Islet of Langerhans (tissue), 1 donor: ENCODE measurements around the gene RAP1GAP.

Source experiments
- FAIRE-seq: peaks from one replicate; lab custom pipeline; 2011; peaks lifted over from hg19 to GRCh38; lab: Jason Lieb, UNC

RAP1GAP gene

DNA sequence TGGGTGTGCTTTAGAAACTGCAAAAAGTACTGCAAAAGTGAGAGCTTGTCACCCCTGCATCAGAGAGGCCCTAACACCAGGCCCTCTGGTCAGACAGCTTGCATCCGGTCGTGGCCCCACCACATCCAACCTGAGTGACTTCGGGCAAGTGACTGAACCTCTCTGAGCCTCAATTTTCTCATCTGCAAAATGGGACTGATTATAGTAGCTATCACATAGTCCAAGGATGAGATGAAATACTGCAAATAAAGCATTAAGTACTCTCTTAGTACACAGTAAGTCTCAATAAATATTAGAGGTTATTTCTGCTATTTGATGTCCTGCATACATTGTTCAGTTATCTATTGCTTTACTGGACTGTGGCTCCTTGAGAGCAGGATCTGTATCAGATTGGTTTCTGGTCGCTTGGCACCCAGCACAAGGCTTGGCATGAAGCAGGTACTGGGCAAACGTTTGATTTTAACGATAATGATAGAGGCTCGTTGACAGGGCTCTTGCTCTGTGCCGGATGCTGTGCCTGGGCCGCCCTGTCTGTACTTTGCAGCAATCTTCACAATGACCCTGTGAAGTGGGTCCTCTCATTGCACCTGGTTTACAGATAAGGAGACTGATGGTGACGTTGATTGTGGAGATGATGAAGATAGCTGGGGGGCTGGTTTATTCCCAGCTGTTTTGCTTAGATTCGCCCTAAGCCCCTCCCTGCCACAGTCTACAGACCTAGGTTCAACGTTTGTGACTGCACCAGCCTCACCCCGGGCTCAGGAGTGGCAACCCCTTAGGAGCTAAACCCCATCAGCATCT is 43.6 kb downstream of the RAP1GAP start:
- FAIRE-seq, result no peak

DNA sequence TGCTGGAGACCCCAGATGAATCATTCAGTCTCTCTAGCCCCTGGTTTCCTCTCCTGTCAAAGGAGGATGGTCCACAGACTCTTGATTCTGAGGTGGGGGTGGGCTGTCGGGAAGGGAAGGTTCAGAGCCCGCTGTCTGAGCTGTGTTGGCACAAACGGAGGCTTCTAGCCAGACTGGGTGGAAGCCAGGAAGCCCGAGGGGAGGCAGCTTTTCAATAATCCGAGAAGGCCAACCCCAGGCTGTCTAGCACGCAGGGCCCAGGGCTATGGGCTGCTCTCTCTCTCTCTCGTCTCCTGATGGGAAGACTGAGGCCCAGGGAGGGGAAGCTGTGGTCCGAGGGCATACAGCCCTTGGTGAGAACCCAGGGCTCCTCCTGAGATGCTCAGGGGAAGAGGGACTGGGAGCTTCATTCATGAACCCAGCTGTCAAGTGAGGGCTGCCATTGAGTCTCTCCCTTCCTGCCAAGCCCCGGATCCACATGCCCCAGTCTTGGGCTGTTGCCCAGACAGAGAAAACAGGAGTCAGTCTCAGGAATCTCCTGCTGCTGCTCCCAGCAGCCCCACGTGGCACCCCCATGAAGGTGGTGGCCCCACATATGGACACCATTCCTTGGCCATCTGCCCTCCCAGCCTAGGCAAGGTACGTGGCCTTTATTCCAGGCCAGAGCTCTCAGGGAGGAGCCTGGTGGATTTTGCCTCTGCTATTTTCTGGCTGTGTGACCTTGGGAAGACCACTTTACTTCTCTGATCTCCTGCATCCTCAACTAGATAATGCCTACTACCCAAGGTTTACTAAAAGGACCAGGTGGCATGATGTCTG is 44.4 kb downstream of the RAP1GAP start:
- FAIRE-seq, result no peak

DNA sequence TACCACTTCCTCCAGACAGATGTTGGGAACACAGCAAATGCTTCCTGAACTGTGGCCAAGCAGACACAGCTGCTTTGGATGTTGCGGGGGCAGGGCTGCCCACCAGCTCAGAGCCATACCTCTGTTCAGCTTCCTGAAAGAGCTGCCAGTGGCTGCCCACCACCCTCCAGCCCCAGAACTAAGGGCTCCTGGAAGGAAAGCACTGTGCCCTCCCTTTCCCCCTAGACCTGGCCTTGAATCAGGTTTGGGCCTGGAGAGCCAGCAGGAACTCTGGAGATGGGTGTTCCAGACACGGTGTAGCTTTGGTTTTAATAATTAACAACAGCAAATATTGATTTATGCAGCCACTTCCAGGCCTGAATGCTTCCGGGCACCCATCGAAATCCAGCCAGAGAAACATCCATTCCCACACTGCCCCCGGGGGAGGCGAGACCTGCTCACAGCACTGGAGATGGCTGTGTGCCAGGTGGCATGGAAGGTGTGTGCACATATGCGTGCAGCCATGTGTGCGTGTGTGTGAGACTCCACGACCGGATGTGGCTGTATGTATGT is 45.7 kb downstream of the RAP1GAP start:
- FAIRE-seq, result no peak

DNA sequence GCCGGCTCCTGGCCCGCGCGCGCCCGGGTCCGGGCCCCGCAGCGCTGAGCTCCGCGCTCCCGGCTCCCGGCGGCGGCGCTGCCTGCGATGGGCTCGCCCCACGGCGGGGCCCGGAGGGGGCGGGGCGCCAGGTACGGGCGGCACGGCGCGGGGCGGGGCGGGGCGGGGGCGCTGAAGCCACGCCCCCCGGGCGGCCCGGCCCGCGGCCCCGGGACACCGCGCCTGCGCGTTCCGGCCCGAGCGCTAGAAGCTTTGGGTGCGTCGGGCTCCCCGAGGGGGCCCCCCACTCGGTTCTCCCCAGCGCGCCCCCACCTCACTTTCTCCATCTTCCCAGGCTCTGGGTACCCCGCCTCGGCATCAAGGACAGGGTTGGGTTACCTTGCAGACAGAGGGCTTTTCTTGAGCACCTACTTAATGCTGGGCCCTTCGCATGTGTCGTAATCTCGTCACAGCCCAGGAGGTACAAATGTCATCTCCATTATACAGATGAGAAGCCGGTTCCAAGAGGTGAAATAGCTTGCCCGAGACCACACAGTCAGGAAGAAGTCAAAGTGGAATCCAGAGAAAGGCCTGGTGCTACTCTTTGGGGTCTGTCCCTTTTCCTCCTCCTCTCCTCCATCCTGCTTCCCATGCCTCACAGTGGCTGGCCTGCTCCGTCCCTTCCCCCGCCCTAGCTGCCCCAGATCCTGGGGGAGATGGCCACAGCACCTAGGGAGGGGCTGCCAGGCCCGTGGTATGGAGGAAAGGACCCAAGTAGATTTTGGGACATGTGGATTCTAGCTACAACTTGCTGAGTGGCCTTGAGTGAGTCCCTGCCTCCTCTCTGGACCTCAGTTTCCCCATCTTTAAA is 46.5 kb downstream of the RAP1GAP start:
- FAIRE-seq, result no peak

DNA sequence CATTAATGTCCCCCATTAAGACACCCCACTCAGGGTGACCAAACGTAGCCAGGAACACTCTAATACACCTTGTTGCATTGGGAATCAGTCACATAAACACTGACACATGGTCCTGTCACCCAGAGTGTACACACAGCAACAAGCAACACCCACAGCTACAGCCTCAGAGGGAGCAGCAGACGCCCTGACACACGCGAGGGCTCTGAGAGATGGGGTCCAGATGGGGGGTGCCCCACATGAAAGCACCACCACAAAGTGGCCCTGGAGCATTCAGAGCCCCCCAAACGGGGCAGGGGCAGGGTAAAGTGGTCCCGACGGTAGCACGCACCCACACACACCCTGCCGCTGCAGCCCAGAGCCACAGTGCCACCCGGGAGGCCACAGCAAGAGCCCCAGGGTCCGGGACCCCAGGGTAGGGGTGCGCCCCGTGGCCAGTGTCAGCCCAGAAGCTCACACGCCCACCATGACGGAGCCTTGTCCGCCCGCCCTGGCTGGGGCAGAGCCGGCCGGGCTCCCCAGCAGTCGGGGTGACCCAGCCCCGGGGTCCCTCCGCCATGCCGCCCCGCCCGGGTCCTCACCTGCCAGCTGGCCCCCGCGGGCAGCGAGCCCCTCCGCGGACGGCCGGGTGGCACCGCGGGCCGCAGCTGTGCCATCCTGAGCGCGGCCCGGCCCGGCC is 47.3 kb downstream of the RAP1GAP start:
- no peak for FAIRE-seq

DNA sequence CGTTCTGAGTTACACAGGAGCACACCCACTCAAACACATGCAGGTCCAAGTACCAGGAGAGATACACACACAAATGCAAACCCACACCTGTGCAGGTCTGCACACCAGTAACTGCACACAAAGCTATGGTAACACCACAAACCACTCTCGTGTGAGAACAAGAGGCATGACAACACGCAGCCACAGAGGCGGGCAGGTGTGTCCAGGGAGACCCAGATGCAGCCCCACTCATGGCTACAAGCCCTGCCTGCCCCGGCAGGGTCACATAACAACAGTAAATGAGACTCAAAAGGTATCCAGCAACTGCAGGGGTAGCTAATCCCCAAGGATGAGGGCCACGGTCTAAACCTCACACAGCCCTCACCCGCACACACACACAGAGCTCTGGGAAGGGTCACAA is 48.1 kb downstream of the RAP1GAP start:
- FAIRE-seq, result no peak

DNA sequence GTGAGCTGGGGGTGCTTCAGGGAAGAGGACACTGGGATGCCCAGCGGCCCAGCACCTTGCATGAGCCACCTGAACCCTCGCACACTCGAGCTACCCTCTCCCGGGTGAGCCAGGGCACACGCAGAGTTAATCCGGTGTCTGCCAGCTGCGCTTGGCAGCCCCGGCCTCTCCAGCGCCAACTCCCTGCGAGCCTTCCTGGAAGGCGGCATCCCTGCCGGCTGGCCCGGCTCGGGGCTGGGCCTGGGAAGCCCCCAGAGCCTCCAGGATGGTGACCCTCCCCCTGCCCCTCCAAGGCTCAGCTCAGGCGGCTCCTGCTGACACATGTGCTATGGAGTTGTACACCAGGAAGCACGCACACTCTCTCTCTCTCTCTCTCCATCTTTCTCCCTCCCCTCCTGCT is 48.7 kb downstream of the RAP1GAP start:
- no peak for FAIRE-seq

DNA sequence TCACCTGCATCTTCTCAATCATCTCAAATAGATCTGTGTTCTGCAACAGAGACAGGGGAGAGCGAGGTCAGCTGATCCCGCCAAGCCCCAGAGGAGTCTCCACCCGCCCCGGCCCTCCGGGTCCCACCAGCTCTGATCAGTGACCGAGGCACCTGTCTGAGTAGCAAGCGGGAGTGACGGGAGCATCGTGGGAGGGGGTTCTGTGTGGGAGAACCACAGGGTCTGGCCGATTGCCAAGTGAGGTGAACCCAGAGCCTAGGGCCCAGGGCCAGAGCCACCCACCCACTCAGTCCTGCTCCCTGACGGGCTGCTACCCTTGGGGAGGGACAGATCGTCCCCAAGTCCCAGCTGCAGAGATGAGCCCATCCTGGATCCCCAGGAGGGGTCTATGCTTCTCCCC is 49.1 kb downstream of the RAP1GAP start:
- no peak for FAIRE-seq

DNA sequence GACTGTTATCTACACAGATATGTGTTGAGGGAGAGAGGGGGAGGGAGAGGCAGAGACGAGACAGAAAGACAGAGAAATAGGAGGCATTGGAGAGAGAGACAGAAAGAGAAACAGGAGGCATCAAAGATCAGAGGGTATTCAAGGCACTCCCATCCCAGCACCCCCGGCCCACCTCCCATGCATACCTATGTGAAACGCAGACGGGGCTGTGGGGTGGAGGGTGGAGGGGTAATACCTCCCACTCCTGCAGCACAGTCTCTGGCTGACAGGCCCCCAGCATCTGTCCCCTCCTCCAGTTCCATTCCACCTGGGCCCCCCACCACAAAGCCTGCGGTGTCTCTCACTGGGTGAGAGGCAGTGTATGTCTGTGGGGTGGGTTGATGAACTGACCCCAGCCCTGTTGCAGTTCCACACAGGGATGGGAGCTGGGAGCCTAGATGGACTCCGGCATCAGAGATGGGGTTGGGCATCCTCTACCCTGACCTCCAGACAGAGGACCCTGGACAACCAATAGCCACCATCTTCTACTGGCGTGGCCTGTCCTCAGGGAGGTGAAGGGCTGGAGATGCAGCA is 49.7 kb downstream of the RAP1GAP start:
- no peak for FAIRE-seq

DNA sequence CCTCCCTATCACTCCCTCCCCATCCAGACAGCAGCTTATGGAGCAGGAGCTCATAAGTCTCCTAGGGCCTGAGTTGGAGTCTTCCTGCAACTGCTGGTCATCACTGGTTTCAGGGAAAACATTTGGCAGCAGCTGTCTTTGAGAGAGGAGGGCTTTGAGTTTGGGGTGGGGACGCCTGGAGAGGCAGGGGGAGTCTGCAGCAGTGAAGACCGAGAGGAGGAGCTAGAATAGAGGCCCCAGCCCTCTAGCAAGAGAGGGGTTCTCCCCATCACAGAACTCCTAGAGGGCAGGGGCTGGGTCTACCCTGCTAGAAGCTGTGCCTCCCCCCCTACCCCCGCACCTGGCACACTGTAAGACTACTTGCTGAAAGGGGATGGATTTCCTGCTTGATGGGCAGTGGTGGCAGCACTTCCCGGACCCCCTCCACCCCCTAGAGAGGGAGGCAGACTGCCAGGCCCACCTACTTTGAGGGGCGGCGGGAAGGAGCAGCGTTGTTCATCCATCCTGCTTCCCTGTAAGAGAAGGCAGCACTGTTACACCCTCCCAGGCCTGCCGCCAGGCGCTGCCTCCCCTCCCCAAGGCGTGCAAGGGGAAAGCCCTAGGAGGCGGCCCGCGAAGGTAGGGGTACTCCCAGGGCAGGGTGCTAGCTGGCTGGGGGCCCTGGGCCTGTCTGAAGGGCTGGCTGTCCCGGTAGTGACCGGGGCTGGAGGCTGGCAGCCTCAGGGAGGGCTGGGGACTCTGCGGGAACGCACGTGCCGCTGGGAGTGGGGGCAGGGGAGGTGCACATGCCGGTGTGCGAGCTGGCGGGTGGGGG is 50.4 kb downstream of the RAP1GAP start:
- no peak for FAIRE-seq

DNA sequence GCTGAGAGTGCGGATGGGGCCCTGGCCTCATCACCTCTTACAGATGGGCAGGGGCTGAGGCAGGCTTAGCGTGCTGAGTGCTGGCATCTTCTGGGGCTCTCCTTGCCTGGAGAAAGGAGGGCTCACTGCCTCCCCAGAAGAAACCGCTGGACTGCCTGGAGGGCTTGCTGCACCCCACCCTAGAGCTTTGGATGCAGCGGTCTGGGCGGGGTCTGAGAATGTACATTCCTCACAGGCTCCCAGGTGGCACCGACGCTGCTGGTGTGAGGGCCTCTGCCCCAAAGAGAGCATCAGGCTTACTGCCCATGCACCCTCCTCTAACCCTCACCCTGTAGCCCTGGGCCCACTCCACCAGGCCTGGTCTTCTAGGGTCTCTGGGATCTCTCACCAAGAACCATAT is 51.1 kb downstream of the RAP1GAP start:
- FAIRE-seq, result no peak

DNA sequence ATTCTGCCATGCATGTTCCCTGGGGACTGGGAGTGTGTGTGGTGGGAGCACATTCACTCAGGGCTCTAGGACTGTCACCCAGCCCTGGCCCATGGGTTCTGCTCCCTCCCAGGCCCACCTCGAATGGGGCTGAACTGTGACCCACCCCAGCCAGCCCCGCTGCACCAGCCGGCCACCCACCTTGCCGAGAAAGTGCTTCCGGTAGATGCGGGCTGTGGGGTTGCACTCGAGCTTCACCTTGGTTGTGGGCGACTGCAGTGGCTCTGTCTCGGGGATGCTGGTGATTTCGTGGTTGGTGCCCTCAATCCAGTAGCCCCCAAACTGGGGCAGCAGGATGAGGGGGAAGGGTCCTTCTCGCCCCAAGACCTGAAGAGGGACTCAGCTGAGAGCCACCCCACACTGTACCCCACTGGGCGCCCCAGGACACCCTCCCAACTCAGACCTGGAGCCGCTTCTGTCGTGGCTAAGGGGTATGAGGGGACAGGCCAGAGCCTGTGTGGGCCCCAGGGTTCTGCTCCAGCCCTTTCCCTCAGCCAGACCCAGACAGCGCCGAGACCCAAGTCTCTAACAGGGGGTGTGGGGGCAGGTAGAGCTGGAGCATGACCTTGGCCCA is 51.9 kb downstream of the RAP1GAP start:
- FAIRE-seq, result no peak

DNA sequence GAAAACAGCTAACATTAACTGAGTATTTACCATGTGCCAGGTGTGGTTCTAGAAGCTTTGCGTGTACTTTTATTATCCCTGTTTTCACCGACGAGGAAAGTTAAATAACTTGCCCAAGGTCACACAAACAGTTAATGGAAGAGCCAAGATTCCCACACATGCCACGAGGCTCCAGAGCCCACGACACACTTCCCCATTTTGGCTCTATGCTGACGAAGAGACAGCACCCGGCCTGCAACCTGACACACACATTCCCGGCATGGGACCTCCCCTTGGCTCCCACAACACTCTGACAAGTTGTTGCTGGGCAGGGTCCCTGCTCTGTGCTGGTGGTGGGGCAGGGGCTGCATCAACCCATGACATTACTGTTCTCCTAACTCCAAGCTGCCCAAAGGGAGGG is 52.8 kb downstream of the RAP1GAP start:
- no peak for FAIRE-seq

DNA sequence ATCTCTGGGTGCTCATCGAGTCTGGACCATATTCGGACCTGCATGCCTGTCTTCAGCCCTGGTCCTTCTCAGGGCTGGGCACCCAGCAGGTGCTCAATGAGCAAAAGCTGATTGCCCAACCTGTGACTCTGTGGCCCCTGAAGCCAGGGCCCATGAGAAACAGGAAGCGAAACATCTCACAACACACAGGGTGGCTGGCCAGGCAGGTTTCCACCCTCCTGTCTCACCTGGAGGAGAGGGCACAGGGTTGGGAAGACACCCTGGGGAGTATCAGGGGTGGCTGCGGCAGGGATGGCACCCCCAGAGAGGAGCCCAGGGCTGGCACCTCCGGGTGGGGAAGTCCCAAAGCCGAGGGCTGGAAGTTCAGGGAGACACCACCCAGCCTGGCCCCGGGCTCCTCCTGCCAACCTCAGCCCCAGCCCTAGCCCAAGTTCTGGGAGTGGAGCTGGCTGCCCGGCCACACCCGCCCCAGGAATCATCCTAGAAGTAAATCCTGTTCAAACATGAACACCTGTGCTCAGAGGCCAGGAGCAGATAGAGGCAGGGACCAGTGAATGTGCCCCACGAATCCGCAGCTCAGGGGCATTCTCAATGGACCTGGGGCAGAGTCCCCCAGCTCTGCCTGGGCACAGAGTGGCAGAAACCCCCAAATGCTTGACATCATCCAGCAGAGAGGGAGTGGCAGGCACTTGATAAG is 54.6 kb downstream of the RAP1GAP start:
- FAIRE-seq, result no peak

DNA sequence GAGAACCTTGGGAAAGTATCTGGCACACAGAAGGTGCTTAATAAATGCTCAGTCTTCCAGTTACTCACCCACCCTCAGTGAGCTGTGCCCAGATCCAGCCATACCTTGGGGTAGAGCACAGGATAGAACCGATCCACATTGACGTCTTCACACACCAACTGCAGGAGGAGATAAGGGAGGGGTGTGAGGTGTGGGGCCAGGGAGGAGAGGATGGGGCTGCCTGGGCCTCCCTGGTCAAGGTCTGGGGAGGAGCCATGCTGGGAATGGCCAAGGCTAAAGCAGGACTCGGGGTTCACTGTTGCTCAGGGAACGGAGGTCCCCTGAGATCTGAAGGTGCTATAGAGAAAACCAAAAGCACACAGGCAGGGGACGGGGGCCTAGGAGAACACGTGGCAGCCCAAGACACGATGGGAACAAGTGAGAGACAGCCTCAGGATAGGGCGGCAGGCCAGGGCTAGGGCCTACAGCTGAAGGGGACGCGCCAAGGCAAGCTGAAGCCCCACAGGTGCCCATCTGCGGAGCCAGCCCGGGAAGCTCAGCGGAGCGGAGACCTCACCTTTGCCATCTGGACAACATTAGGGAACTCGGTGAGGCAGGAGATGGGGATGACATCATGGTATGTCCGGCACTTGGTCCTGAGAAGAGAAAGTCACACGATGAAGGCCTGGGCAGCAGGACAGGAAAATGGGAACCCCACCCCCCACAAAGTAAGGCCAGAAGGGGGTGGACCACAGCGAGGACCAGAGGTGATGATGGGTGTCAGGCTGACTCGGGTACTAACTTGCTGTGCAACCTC is 55.9 kb downstream of the RAP1GAP start:
- no peak for FAIRE-seq

DNA sequence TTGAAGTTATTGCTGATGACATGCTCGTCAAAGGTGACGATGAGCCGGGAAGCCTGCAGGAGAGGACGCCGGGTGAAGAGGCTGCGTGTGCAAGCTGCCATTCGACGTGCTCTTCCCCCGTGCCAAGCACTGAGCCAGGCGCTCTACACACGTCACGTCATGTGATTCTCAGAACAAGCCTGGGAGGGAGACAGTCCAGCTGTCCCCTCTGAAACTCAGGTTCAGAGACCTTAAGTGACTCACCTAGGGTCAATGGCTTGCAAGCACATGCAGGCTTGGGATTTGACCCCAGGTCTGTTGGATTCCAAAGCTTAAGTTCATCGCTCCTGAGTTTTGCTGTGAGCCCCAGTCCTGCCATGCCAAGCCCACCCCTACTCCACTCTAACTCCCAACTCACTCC is 57.1 kb downstream of the RAP1GAP start:
- no peak for FAIRE-seq

DNA sequence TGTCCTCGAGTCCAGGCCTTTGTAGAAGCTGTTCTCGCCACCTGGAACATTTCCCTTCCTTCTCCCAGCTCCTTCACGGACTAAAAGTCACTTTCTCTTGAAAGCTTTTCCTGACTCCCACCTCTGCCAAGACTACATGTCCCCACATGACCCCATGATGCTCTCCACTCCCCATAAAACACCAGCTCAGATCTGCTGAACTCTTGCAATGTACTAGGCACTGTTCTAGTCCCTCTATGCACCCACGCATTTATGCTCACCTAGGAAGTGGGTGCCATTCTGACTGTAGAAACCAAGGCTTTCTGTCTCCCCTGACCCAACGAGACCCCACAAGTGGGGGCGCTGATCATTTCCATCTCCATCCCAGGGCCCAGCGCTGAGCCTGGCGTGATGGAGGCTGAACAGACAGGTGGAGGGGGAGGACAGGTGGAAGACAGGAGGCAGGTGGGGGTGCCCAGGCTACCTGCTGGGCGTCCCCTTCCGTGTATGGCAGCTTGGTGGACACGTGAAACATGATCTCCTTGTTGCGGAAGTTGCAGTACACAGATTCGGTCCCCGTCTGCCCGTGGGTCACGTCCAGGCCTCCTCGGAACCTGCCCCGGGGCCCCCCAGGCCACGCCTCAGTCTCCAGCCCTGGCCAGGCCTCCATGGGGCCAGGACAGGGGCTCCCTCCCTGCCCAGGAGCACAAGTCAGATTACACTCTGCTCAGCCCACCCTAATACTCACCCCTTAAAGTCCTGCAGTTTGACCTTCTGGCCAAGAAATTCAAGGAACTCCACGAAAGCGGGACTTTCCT is 58.0 kb downstream of the RAP1GAP start:
- no peak for FAIRE-seq

DNA sequence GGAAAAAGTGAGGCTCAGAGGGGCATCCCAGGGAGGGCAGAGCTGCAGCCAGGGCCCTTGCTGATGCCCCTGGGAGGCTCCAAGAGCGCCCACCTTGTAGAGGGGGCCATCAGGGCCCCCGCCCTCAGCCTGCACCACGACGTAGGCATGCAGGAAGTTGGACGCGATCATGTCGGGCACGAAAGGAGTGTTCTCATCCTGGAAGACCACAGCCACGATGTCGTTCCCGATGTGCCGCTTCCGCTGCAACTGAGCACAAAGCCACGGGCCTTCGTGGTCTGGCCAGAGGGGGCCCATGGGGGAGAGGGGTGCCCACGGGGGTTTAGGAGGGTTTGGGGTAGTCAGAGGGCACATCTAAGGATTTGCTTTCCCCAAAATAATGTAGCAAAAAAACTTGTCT is 59.1 kb downstream of the RAP1GAP start:
- no peak for FAIRE-seq
